Tibial nerve (tissue), 3 donors: ENCODE data around the gene XIRP2.

Experiments used
- CTCF ChIP-seq, 5 experiments: fragments of 200-600 bp in 3 of 5; fragments of 450-650 bp in 2 of 5; sonication (generic) in 3 of 5; IDR thresholded peaks; one replicate each; pipeline ENCODE4 v1.5.1; 2016 to 2019; ENCODE audit warnings: antibody characterized with exemption in 5 of 5, mild to moderate bottlenecking in 3 of 5, moderate library complexity in 2 of 5
- POLR2A ChIP-seq, 2 donors: fragments of 450-650 bp; IDR thresholded peaks; one replicate each; pipeline ENCODE4 v1.6.1; 2017; ENCODE audit warnings: antibody characterized with exemption in 2 of 2, mild to moderate bottlenecking in 2 of 2, moderate library complexity in 2 of 2

GRCh38 chr2:167186465-167186864 lies 298.2 kb downstream of the XIRP2 start:
- TF ChIP-seq CTCF (IDR thresholded peaks at IDR 0.05) (no peak), POLR2A (IDR thresholded peaks at IDR 0.05) (no peak)
